ENCODE measurements around the gene STAG3.

STAG3 gene

GRCh38 chr7:100171087-100171681 is 6.5 kb upstream of the STAG3 start:
- POLR2A ChIA-PET: no interaction called here
- DNase-seq (ENCODE audit: extremely low spot score): no peak
- TF ChIP-seq NFRKB (IDR thresholded peaks at IDR 0.05) (no peak), ARNT (IDR thresholded peaks at IDR 0.05) (no peak), LEF1 (IDR thresholded peaks at IDR 0.05; ENCODE audit: borderline replicate concordance) (no peak), L3MBTL2 (conservative IDR thresholded peaks at IDR 0.05) (no peak), SUZ12 (IDR thresholded peaks at IDR 0.05) (no peak), BHLHE40 (IDR thresholded peaks at IDR 0.05; ENCODE audit: borderline replicate concordance) (no peak), HDGF (IDR thresholded peaks at IDR 0.05; ENCODE audit: borderline replicate concordance) (no peak), ELF4 (IDR thresholded peaks at IDR 0.05) (no peak), FOXK2 (IDR thresholded peaks at IDR 0.05) (no peak), FOXM1 (IDR thresholded peaks at IDR 0.05; ENCODE audit: borderline replicate concordance) (no peak), TARDBP (IDR thresholded peaks at IDR 0.05) (no peak), SP1 (IDR thresholded peaks at IDR 0.05) (no peak), ZNF384 (IDR thresholded peaks at IDR 0.05) (no peak), FOXA1 (IDR thresholded peaks at IDR 0.05) (no peak), CTBP1 (IDR thresholded peaks at IDR 0.05; ENCODE audit: borderline replicate concordance) (no peak)
- TF ChIP-seq, protein P1, sequence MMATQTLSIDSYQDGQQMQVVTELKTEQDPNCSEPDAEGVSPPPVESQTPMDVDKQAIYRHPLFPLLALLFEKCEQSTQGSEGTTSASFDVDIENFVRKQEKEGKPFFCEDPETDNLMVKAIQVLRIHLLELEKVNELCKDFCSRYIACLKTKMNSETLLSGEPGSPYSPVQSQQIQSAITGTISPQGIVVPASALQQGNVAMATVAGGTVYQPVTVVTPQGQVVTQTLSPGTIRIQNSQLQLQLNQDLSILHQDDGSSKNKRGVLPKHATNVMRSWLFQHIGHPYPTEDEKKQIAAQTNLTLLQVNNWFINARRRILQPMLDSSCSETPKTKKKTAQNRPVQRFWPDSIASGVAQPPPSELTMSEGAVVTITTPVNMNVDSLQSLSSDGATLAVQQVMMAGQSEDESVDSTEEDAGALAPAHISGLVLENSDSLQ (IDR thresholded peaks at IDR 0.05): no peak
- CTCF ChIA-PET: no interaction called here

DNA sequence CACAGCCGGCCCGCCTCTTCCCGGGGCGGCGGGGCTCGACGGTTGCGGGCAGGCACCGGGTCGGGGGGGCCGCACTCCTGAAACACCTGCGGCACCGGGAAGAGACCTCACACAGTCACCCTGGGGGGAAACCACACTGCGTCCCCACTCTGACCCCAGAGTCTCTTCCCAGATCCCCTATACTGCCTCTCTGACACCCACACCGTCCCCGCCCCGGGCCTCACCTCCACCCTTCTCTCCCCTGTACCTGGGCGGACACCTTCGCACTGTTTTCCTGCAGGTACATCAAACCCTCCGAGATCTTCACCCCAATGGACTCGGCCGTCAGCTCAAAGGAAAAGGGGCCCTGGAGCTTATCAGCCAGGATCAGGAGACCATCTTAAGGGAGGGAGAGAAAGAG is 5.9 kb upstream of the STAG3 start:
- ChIA-PET POLR2A (interaction anchor here (0.6 kb wide), 1 partner anchor 121 kb away, joined by 3 read pairs; no protein-coding TSS in a partner anchor), CTCF (interaction anchor here (0.7 to 1.1 kb wide), 2 partner anchors 41 to 345 kb away, joined by 3 read pairs; no protein-coding TSS in a partner anchor)
- TF ChIP-seq, protein P1 (IDR thresholded peaks at IDR 0.05): no peak
- TF ChIP-seq L3MBTL2 (conservative IDR thresholded peaks at IDR 0.05) (no peak), ARNT (IDR thresholded peaks at IDR 0.05) (no peak), SP1 (IDR thresholded peaks at IDR 0.05) (no peak), BHLHE40 (IDR thresholded peaks at IDR 0.05; ENCODE audit: borderline replicate concordance) (no peak), NFRKB (IDR thresholded peaks at IDR 0.05) (no peak), FOXK2 (IDR thresholded peaks at IDR 0.05) (no peak), FOXM1 (IDR thresholded peaks at IDR 0.05; ENCODE audit: borderline replicate concordance) (no peak), ELF4 (IDR thresholded peaks at IDR 0.05) (no peak), TARDBP (IDR thresholded peaks at IDR 0.05) (no peak), SUZ12 (IDR thresholded peaks at IDR 0.05) (no peak), HDGF (IDR thresholded peaks at IDR 0.05; ENCODE audit: borderline replicate concordance) (no peak)
- no peak for DNase-seq (ENCODE audit: extremely low spot score)

DNA sequence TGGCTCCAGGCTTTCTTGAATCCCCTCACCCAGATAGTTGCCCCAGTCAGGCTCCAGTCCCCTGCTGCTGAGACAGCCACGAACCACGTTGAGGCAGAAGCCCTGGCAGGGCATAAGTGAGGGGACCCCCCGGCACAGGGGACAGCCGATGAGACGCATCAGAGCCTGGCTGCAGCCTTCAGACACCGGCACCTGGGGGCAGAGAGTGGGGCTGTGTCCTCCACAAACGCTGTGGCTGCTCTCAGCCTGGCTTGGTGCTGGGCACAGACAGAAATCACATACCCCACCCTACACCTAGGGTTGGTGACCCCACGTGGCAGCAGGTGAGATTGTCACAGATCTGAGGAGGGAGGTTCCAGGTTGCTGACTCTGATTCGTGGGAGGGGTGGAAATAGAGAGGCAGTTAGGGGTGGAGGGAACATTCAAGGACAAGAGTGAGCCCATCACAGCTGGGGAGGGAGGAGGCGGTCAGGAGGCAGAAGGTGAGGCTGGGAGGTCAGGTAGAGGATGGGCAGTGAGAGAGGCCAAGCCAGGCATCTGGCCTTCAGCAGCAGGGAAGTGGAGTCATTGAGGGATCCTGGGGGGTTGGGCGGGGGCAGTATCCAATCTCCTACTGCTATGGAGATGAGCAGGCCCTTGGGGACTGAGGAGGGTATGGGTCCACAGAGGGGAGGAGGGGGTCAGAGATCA is 3.8 kb upstream of the STAG3 start:
- no peak for DNase-seq (ENCODE audit: extremely low spot score)
- CTCF ChIA-PET: interaction anchor here (1.0 kb wide), 1 partner anchor 10 kb away, joined by 6 read pairs; no protein-coding TSS in a partner anchor
- POLR2A ChIA-PET: no interaction called here
- TF ChIP-seq SP1 (IDR thresholded peaks at IDR 0.05) (no peak), FOXK2 (IDR thresholded peaks at IDR 0.05) (no peak), ELF4 (IDR thresholded peaks at IDR 0.05) (no peak), L3MBTL2 (conservative IDR thresholded peaks at IDR 0.05) (no peak), ZNF384 (IDR thresholded peaks at IDR 0.05) (no peak)
- TF ChIP-seq, protein P1 (IDR thresholded peaks at IDR 0.05): no peak

DNA sequence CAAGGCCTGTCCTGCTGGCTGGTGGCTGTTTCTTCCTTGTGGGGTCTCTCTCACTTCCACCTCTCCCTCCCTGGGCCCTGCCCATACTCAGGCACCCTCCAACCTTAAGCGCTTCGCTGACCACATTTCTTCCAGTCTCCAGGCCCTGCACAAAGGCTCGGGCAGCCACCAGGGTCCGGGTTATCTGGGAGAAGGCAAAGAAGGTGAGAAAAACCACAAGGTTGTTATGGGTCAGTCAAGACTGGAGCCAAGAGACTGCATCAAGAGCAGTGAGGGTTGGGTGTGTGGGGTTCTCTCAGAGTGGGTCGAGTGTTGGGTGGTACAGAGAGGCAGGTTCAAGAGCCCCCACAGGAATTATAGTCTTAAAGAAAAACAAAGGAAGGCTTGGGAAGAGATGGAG is 3.1 kb upstream of the STAG3 start:
- ChIA-PET CTCF (no interaction called here), POLR2A (no interaction called here)
- TF ChIP-seq LEF1 (IDR thresholded peaks at IDR 0.05; ENCODE audit: borderline replicate concordance): no peak
- no peak for TF ChIP-seq HDGF (IDR thresholded peaks at IDR 0.05; ENCODE audit: borderline replicate concordance)
- no peak for TF ChIP-seq ELF4 (IDR thresholded peaks at IDR 0.05)
- TF ChIP-seq, protein P1 (IDR thresholded peaks at IDR 0.05): no peak
- no peak for TF ChIP-seq FOXM1 (IDR thresholded peaks at IDR 0.05; ENCODE audit: borderline replicate concordance)
- no peak for TF ChIP-seq NFRKB (IDR thresholded peaks at IDR 0.05)
- TF ChIP-seq CTBP1 (IDR thresholded peaks at IDR 0.05; ENCODE audit: borderline replicate concordance): no peak
- DNase-seq (ENCODE audit: extremely low spot score): no peak

GRCh38 chr7:100175296-100175935 is 2.3 kb upstream of the STAG3 start:
- TF ChIP-seq, protein P1 (IDR thresholded peaks at IDR 0.05): no peak
- TF ChIP-seq NFRKB (IDR thresholded peaks at IDR 0.05) (no peak), TARDBP (IDR thresholded peaks at IDR 0.05) (no peak), CTBP1 (IDR thresholded peaks at IDR 0.05; ENCODE audit: borderline replicate concordance) (no peak), FOXA1 (IDR thresholded peaks at IDR 0.05) (no peak), SP1 (IDR thresholded peaks at IDR 0.05) (no peak), BHLHE40 (IDR thresholded peaks at IDR 0.05; ENCODE audit: borderline replicate concordance) (no peak), HDGF (IDR thresholded peaks at IDR 0.05; ENCODE audit: borderline replicate concordance) (no peak), LEF1 (IDR thresholded peaks at IDR 0.05; ENCODE audit: borderline replicate concordance) (no peak), ZNF384 (IDR thresholded peaks at IDR 0.05) (no peak), ARNT (IDR thresholded peaks at IDR 0.05) (no peak), SUZ12 (IDR thresholded peaks at IDR 0.05) (no peak)
- CTCF ChIA-PET: interaction anchor here (0.6 kb wide), 1 partner anchor 41 kb away, joined by 9 read pairs; no protein-coding TSS in a partner anchor
- no peak for DNase-seq (ENCODE audit: extremely low spot score)
- POLR2A ChIA-PET: no interaction called here
